Activated naive CD4-positive, alpha-beta T cell treated with anti-CD3 and anti-CD28 coated beads, Interleukin-2, amount 10 ng/mL, durations not matched to agents 7 days and 5 days (primary cell): Measurements from ENCODE around the gene TXN.
A peak's percentile ranks its signal among the peaks of the same experiment; 100 is the strongest.

ENCODE experiments used
- CTCF ChIA-PET: fragments of 350-600 bp; sonication (Branson Sonifier 250); formaldehyde crosslinking; loops from one replicate; lab custom pipeline; 2021; ENCODE audit warnings: antibody characterized with exemption; lab: Charles Lee
- DNase-seq: peaks from one replicate; pipeline ENCODE4 v3.0.0-alpha.2; 2020
- H3K27ac Mint-ChIP-seq: one replicate; pipeline ENCODE4 v1.8.0; 2021; ENCODE audit warnings: mild to moderate bottlenecking, moderate library complexity, mixed read lengths
- H3K27me3 Mint-ChIP-seq: one replicate; pipeline ENCODE4 v1.8.0; 2021; ENCODE audit warnings: mild to moderate bottlenecking, mixed read lengths
- H3K36me3 Mint-ChIP-seq: one replicate; pipeline ENCODE4 v1.8.0; 2021; ENCODE audit warnings: mixed read lengths
- H3K4me1 Mint-ChIP-seq: one replicate; pipeline ENCODE4 v1.8.0; 2021; ENCODE audit warnings: mixed read lengths
- H3K4me3 Mint-ChIP-seq: one replicate; pipeline ENCODE4 v1.8.0; 2021; ENCODE audit warnings: mild to moderate bottlenecking, moderate library complexity, mixed read lengths
- H3K9me3 Mint-ChIP-seq: one replicate; pipeline ENCODE4 v1.8.0; 2021; ENCODE audit warnings: mixed read lengths

Gene TXN

DNA sequence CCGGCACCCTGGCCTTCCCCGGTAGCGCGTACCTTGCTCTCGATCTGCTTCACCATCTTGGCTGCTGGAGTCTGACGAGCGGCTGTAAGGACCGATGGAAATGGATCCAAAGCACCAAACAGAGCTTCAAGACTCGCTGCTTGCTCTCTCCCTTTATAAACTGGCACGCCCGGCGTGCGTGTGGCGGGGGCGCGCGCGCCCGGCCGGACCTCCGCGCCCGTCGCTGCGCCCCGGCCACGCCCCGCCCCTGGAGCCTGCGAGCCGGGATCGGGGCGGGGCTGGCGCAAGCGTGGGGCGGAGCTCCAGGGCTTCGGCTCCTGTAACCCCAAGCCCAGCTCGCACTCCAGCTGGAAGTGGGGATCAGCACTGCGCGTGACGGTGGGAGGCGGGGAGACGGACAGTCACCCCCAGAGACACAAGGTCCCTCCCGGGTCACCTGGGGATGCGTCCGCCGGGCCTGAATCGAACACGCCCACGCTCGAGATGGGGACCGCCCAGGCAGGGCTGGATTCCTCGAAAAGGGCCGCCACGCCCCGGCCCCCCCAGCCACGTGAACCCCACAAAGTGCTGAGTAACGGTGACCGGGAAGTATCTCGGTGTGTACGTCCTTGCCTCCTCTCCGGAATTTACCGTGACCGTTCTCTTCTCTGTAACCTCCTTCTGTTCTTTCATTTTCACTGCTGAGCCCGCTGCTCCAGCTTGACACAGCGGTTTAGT is at the start of gene TXN:
TSS of gene TXN (minus strand) at position 128 of the 717 bp plus-strand sequence. CDS start at position 56, 72 bp downstream.
- Mint-ChIP-seq H3K4me3 (peak within 1 kb of the TSS; percentile 89), H3K27me3 (peaks cover 4% of the 10 kb centered on the region), H3K27ac (peak within 1 kb of the TSS; percentile 94), H3K9me3 (no peaks in the 10 kb centered on the region), H3K36me3 (peaks cover 8% of the 10 kb centered on the region), H3K4me1 (peaks cover 49% of the 10 kb centered on the region)
- CTCF ChIA-PET = interaction anchor here (1.3 to 1.7 kb wide), 2 partner anchors 40 to 100 kb away, joined by 3 to 4 read pairs; no protein-coding TSS in a partner anchor
- DNase-seq = peak; percentile 91

DNA sequence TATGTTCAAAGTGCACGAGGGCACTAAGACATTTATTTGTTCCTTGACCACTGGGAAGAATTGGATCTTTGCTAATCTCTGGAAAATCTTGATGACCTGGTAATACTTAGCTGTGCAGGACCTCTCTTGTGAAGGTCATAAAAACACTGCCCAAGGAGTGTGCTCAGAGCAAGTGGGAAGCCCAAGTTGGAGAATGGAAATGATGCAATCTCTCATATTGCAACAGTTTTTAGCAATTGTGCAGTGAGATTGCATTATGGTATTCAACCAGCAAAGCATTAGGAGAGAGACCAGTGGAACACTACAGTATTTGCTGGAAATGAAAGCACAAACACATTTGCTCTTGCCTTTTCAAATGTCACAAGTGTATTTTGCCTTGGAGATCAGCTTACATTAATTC is 46.8 kb upstream of the TXN start:
- Mint-ChIP-seq H3K4me1 (peaks cover 6% of the 10 kb centered on the region), H3K27me3 (peaks cover 24% of the 10 kb centered on the region), H3K27ac (no peak overlapping the region), H3K4me3 (no peak overlapping the region), H3K9me3 (no peaks in the 10 kb centered on the region), H3K36me3 (no peaks in the 10 kb centered on the region)
- CTCF ChIA-PET = no interaction called here
- DNase-seq = no peak

DNA sequence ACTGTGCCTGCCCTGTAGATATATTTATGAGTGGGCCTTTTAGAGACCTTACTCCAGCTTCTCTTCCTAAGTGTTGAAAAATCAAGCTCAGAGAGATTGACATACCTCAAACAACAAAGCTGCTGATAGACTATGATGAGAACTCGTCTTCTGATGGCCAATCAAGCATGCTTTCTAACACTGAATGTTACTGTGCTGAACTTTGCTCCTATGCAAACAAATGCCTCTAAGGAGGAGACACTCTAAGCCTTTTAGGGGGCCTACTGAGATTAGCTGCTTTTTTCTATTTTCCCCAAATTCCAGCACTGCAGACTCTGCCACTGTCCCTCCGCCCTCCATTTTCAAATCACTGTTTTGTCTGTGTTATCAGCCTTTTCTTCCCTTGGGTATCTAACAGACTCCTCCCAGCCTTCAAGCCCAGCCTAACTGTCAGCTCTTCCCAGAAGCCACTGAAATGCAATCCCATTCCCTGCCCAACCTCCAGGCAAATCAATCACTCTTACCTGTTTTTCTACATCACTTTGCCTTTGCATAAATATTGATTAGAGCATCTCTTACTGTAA is 41.8 kb upstream of the TXN start:
- Mint-ChIP-seq H3K4me1 (no peaks in the 10 kb centered on the region), H3K36me3 (no peaks in the 10 kb centered on the region), H3K27ac (no peak overlapping the region), H3K9me3 (no peaks in the 10 kb centered on the region), H3K4me3 (no peak overlapping the region), H3K27me3 (peaks cover 12% of the 10 kb centered on the region)
- CTCF ChIA-PET = interaction anchor here (0.9 kb wide), 1 partner anchor 19 kb away, joined by 4 read pairs; no protein-coding TSS in a partner anchor
- no peak for DNase-seq

DNA sequence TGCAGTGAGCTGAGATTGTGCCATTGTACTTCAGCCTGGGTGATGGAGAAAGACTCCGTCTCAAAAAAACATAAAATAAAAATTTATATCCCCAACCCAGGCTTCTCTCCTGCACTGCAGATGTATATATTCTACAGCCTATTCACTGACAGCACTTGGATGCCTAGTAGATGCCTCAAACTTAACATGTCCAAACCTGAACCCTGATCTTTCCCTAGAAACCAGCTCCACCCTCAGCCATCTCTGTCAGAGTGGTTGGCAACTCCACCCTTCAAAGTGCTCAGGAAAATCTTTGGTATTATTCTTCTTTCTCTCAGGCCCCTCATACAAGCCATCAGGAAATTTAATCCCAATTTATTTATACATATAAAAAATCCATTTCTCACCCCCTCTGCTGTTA is 36.9 kb upstream of the TXN start:
- no peak overlapping the region for H3K4me3 Mint-ChIP-seq
- H3K9me3 Mint-ChIP-seq = no peaks in the 10 kb centered on the region
- DNase-seq = no peak
- no peak overlapping the region for H3K27ac Mint-ChIP-seq
- CTCF ChIA-PET = no interaction called here
- no peaks in the 10 kb centered on the region for H3K4me1 Mint-ChIP-seq
- H3K36me3 Mint-ChIP-seq = no peaks in the 10 kb centered on the region
- no peaks in the 10 kb centered on the region for H3K27me3 Mint-ChIP-seq

DNA sequence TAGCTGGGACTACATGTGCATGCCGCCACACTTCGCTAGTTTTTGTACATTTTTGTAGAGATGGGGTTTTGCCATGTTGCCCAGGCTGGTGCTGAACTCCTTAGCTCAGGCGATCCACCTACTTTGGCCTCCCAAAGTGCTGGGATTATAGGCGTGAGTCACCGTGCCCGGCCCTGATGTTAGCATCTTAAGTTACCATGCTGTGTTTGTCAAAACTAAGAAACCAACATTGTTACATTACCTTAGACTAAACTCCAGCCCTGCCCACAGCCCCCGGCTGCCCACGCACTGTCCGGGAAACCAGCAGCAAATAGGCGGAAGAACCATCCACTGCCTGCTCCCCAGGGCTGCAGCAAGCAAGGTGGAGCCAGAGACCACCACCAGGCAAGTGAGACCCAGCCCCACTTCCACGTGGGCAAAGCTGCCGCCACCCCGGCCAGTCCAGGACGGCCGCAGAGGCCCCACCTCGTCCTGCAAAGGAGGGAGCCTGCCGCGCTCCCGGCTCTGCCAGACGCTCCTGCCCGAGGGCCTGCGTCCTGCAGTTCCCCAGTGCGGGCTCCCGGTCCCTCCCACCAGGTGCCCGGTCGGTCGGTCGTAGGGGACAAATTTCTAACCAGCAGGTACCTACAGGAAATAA is 35.7 kb upstream of the TXN start:
- CTCF ChIA-PET = no interaction called here
- Mint-ChIP-seq H3K9me3 (no peaks in the 10 kb centered on the region), H3K4me1 (no peaks in the 10 kb centered on the region), H3K36me3 (no peaks in the 10 kb centered on the region), H3K27me3 (no peaks in the 10 kb centered on the region), H3K4me3 (no peak overlapping the region), H3K27ac (no peak overlapping the region)
- no peak for DNase-seq

DNA sequence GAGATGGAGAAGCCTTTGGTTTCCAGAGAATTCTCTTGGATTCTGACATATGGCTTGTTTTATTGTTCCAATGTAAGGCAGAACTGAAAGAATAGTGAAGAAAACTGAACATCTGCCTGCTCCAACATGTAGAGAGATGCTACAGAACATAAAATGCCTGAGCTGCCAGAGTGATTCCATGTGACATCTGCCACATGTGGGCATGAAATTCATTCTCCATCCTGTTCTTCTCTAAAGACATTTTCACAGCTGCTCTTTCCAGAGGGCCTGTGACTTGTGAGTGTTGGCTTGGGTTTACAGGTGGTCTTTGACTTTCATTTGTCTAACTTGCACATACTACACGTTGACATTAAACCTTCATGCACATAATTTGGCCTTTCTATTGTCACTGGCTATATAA is 33.7 kb upstream of the TXN start:
- Mint-ChIP-seq H3K9me3 (no peaks in the 10 kb centered on the region), H3K4me1 (no peaks in the 10 kb centered on the region), H3K4me3 (no peak overlapping the region), H3K27me3 (peaks cover 4% of the 10 kb centered on the region), H3K27ac (no peak overlapping the region), H3K36me3 (no peaks in the 10 kb centered on the region)
- CTCF ChIA-PET = no interaction called here
- no peak for DNase-seq

DNA sequence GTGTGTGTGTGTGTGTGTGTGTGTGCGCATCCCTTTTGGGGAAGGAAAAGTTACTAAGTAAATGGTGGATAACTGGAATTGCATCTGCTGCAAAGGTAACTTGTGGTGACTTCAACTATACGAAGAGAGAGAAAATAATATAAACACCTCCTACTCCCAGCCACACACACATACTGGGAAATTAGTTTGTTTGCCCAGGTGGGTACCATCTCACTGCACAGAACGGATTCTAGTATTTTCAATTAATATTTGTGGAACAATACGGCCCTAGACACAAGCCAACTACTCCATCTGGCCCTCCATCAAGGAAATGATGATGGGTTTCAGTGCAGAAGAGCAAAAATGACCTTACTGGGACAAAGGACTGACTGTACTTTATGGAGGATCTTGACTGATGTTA is 32.2 kb upstream of the TXN start:
- no peak overlapping the region for H3K4me3 Mint-ChIP-seq
- peaks cover 2% of the 10 kb centered on the region for H3K9me3 Mint-ChIP-seq
- no peaks in the 10 kb centered on the region for H3K36me3 Mint-ChIP-seq
- H3K4me1 Mint-ChIP-seq = no peaks in the 10 kb centered on the region
- peaks cover 4% of the 10 kb centered on the region for H3K27me3 Mint-ChIP-seq
- H3K27ac Mint-ChIP-seq = no peak overlapping the region
- DNase-seq = no peak
- CTCF ChIA-PET = no interaction called here

DNA sequence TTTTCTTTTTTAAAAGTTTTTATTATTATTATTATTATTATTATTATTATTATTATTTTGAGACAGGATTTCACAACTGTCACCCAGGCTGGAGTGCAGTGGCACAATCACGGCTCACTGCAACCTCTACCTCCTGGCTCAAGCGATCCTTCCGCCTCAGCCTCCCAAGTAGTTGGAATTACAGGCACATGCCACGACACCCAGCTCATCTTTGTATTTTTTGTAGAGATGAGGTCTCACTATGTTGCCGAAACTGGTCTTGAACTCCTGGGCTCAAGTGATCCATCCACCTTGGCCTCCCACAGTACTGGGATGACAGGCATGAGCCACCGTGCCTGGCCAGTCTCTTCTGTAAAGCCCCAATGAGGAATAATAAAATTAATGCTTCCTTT is 31.0 kb upstream of the TXN start:
- H3K9me3 Mint-ChIP-seq = peaks cover 2% of the 10 kb centered on the region
- no peaks in the 10 kb centered on the region for H3K36me3 Mint-ChIP-seq
- CTCF ChIA-PET = no interaction called here
- H3K27me3 Mint-ChIP-seq = peaks cover 4% of the 10 kb centered on the region
- H3K27ac Mint-ChIP-seq = no peak overlapping the region
- DNase-seq = no peak
- H3K4me3 Mint-ChIP-seq = no peak overlapping the region
- no peaks in the 10 kb centered on the region for H3K4me1 Mint-ChIP-seq

DNA sequence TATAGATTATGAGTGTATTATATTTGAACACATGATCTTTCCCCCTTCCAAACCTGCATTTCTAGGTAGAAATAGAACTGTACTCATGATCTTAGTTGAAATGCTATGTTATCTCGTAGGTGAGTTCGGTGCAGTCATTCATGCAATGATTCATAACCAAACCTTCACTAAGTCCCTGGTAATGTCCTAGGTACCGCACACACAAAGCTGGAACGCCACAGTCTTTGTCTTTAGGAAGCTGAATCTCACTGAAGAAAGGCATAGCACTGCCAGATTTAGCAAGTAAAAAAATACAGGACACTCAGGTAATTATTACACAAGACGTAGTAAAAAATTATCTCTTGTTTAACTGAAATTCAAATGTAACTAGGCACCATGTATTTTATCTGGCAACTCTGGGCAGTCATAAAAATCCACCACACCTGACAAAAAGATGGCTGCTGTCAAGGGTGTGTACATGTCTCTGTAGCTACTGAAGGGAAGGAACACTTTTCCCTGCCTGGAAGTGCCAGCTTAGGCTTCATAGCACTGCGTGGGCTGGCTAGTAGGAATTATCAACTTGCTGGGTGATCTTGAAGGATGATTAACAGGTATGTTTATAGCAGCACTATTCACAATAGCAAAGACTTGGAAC is 28.0 kb upstream of the TXN start:
- Mint-ChIP-seq H3K4me1 (no peaks in the 10 kb centered on the region), H3K27ac (no peak overlapping the region), H3K27me3 (peaks cover 4% of the 10 kb centered on the region), H3K36me3 (no peaks in the 10 kb centered on the region), H3K4me3 (no peak overlapping the region), H3K9me3 (peaks cover 2% of the 10 kb centered on the region)
- no peak for DNase-seq
- CTCF ChIA-PET = no interaction called here

DNA sequence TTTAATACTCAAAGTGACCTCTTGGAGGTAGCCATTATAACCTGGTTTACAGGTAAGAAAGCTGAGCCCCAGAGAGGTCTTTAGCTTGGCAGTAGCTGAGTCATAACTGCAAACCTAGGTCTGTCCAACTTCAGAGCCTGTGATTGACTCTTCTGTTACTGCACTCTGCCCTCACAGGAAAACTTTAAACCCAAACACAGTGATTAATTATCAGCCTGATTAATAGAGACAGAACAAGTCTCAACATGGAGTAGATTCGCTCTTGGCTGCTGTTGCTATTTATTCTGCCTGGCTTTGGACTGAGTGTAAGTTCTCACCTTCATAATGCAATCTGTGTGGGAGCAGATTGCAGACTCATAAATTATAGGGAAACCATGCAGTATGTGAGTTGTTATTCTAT is 27.4 kb upstream of the TXN start:
- no peaks in the 10 kb centered on the region for H3K4me1 Mint-ChIP-seq
- no peak overlapping the region for H3K4me3 Mint-ChIP-seq
- H3K27ac Mint-ChIP-seq = no peak overlapping the region
- H3K36me3 Mint-ChIP-seq = no peaks in the 10 kb centered on the region
- CTCF ChIA-PET = no interaction called here
- peaks cover 2% of the 10 kb centered on the region for H3K9me3 Mint-ChIP-seq
- H3K27me3 Mint-ChIP-seq = peaks cover 4% of the 10 kb centered on the region
- no peak for DNase-seq

DNA sequence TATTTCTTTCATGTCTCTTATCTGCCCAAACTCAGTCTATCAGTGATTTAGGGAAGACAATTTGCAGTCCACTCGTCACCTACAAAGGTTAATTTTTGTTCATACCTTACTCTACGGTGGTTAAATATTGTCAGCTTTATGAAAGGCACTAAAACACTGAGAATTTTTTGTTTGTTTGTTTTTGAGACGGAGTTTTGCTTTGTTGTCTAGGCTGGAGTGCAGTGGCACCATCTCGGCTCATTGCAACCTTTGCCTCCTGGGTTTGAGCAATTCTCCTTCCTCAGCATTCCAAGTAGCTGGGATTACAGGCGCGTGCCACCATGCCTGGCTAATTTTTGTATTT is 26.4 kb upstream of the TXN start:
- CTCF ChIA-PET = interaction anchor here (0.8 kb wide), 1 partner anchor 219 kb away, joined by 3 read pairs; no protein-coding TSS in a partner anchor
- no peak for DNase-seq
- Mint-ChIP-seq H3K9me3 (peaks cover 2% of the 10 kb centered on the region), H3K27me3 (peaks cover 8% of the 10 kb centered on the region), H3K4me1 (no peaks in the 10 kb centered on the region), H3K27ac (no peak overlapping the region), H3K4me3 (no peak overlapping the region), H3K36me3 (no peaks in the 10 kb centered on the region)

DNA sequence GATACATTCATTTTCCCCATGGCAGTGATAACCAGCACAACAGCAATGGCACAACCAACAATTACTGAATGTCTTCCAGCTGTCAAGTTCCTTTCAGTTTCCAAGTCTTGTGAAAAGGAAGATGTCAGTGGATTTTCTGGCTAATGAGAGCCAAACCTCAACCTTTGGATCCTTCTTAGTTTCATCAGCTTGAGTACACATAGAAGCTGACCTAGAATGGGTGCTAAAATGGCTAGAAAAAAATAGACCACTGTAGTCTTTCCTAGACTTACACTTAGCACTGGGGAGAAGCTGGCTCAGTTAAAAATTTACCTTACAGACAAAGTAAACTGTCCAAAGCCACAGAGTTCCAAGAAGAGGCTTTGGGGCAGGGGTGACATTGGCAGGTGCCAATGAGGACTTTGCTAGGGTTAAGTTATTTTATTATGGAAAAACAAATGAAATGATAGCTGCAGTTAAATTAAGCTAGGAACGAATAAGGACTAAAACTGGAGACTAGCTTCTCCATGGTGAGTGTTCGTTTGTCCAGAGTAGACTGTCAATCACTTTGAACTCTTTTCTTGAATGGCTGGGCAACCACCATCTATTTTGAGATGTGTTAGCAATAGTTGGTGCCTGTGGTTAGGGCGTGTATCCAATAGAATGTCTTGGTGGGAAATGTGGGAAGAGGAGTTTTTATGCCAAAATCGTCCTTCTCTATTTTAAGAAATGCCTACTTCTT is 25.9 kb upstream of the TXN start:
- Mint-ChIP-seq H3K36me3 (no peaks in the 10 kb centered on the region), H3K9me3 (peaks cover 2% of the 10 kb centered on the region), H3K27me3 (peaks cover 8% of the 10 kb centered on the region), H3K4me3 (no peak overlapping the region), H3K4me1 (no peaks in the 10 kb centered on the region), H3K27ac (no peak overlapping the region)
- CTCF ChIA-PET = interaction anchor here (0.8 kb wide), 1 partner anchor 218 kb away, joined by 3 read pairs; no protein-coding TSS in a partner anchor
- no peak for DNase-seq

DNA sequence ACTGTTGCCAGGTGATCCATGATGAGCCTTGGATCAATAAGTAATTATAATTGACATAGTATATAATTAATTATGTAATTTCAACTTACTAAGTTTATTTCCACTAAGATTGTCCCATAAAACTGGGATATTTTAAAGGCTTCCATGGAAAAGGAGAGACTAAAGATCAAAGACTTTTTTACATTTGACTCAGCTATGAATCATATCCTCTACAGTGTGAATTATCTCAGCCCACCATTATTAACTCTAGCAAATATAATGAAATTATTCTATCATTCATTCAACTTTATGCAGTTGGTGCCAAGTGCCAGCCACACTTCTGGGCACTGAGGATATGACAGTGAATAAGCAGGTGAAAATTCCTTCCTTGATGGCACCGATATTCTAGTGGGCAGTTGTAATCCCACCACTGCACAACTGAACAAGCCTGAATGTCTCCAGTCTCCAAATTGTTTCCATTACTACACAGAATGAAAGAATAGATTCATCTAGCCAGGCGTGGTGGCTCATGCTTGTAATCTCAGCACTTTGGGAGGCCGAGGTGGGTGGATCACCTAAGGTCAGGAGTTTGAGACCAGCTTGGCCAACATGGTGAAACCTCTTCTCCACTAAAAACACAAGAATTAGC is 21.9 kb upstream of the TXN start:
- no peak overlapping the region for H3K27ac Mint-ChIP-seq
- no peak overlapping the region for H3K4me3 Mint-ChIP-seq
- CTCF ChIA-PET = no interaction called here
- H3K9me3 Mint-ChIP-seq = no peaks in the 10 kb centered on the region
- no peak for DNase-seq
- no peaks in the 10 kb centered on the region for H3K4me1 Mint-ChIP-seq
- H3K36me3 Mint-ChIP-seq = no peaks in the 10 kb centered on the region
- H3K27me3 Mint-ChIP-seq = peaks cover 8% of the 10 kb centered on the region

DNA sequence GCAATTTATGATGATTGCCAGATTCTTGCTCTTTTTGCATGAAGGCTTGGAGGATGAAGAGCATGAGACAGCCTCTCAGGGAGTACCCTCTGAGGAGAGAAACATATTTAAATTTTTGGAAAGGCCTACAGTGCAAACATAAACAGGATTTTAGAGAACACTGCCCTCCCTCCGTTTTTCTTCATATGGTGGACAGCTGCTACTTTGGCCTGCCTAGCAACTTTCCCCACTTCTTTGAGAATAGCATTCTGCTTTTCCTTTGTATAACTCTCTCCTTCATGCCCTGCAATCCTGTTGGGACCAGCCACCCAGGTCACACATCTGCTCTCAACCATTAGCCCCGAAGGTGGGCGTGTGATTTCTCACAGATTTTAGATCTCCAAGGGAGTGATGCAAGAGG is 20.5 kb upstream of the TXN start:
- Mint-ChIP-seq H3K4me1 (no peaks in the 10 kb centered on the region), H3K9me3 (no peaks in the 10 kb centered on the region), H3K27ac (no peak overlapping the region), H3K4me3 (no peak overlapping the region), H3K27me3 (peaks cover 8% of the 10 kb centered on the region), H3K36me3 (no peaks in the 10 kb centered on the region)
- CTCF ChIA-PET = no interaction called here
- no peak for DNase-seq
